B cell (primary cell): Measurements from ENCODE around the gene NPAS2. TPM values are rescaled to one million over a fixed set of nuclear protein-coding genes. Genes with fewer than 3 reads are reported as not detected.

Experiments
- ATAC-seq: fragments of 200-7000 bp; cut with Tn5 transposase; one replicate; pipeline ENCODE4 v1.10.0; 2021; ENCODE audit warnings: low read depth, mild to moderate bottlenecking, moderate number of reproducible peaks, moderate library complexity
- CTCF ChIA-PET: fragments of 350-600 bp; sonication (Branson Sonifier 250); formaldehyde crosslinking; loops from one replicate; lab custom pipeline; 2021; ENCODE audit warnings: antibody characterized with exemption, inconsistent platforms; lab: Charles Lee
- POLR2A ChIA-PET: fragments of 350-600 bp; sonication (Branson Sonifier 250); formaldehyde crosslinking; loops from one replicate; lab custom pipeline; 2021; ENCODE audit warnings: antibody characterized with exemption; lab: Charles Lee
- DNase-seq: peaks from one replicate; pipeline ENCODE4 v3.0.0; 2013
- H2AFZ ChIP-seq: 2 replicates; pipeline ENCODE4 v1.6.1; 2012; ENCODE audit warnings: mild to moderate bottlenecking, low read depth, low read length; ENCODE audit not compliant: insufficient read depth, poor library complexity, severe bottlenecking
- H3K27ac ChIP-seq, 2 donors: 1 replicate in 1 of 2; 2 replicates in 1 of 2; pipeline ENCODE4 v1.5.1; 2012 to 2013; ENCODE audit warnings: low read length in 2 of 2, mild to moderate bottlenecking in 2 of 2, moderate library complexity in 1 of 2
- H3K27me3 ChIP-seq, 4 experiments: fragments of 200-600 bp in 1 of 4; sonication (generic) in 1 of 4; replicated peaks in 1 of 4; 1 replicate in 2 of 4; 2 replicates in 2 of 4; pipeline versions ENCODE4 v1.6.1 to v1.7.0; 2013 to 2016; ENCODE audit warnings: low read length in 3 of 4, mild to moderate bottlenecking in 2 of 4, mixed read lengths in 1 of 4, moderate library complexity in 1 of 4; ENCODE audit not compliant: insufficient read depth in 4 of 4, control insufficient read depth in 3 of 4; ENCODE audit errors: control extremely low read depth in 1 of 4
- H3K36me3 ChIP-seq, 2 experiments: replicated peaks in 1 of 2; 1 replicate in 1 of 2; 2 replicates in 1 of 2; pipeline versions ENCODE4 v1.6.1 to v1.7.1; 2013; ENCODE audit warnings: low read length in 1 of 2; ENCODE audit not compliant: insufficient read depth in 2 of 2, control insufficient read depth in 1 of 2; ENCODE audit errors: control extremely low read depth in 1 of 2, extremely low read depth in 1 of 2
- H3K4me1 ChIP-seq, 2 donors: fragments of 200-600 bp in 1 of 2; sonication (generic) in 1 of 2; 1 replicate in 1 of 2; 2 replicates in 1 of 2; pipeline versions ENCODE4 v1.5.1 to v1.6.1; 2013 to 2017; ENCODE audit warnings: low read length in 2 of 2; ENCODE audit not compliant: control insufficient read depth in 2 of 2, insufficient read depth in 2 of 2
- H3K4me2 ChIP-seq: replicated peaks from 2 replicates; pipeline ENCODE3; 2012; ENCODE audit warnings: mild to moderate bottlenecking, low read depth, low read length; ENCODE audit not compliant: poor library complexity, severe bottlenecking
- H3K4me3 ChIP-seq, 5 experiments: fragments of 200-600 bp in 1 of 5; sonication (generic) in 1 of 5; 1 replicate in 3 of 5; 2 replicates in 2 of 5; pipeline versions ENCODE4 v1.5.1 to v1.7.0; 2011 to 2016; ENCODE audit warnings: low read length in 4 of 5, mild to moderate bottlenecking in 4 of 5, low read depth in 2 of 5, control low read depth in 1 of 5, moderate library complexity in 1 of 5; ENCODE audit not compliant: insufficient read depth in 1 of 5; ENCODE audit errors: control extremely low read depth in 1 of 5, extremely low read depth in 1 of 5
- H3K79me2 ChIP-seq: fragments of 200-600 bp; sonication (generic); one replicate; pipeline ENCODE4 v1.6.0; 2016; ENCODE audit warnings: low read length; ENCODE audit not compliant: control insufficient read depth, insufficient read depth
- H3K9ac ChIP-seq: fragments of 200-600 bp; sonication (generic); 2 replicates; pipeline ENCODE4 v1.6.1; 2017; ENCODE audit warnings: mild to moderate bottlenecking, low read length, moderate library complexity
- H3K9me3 ChIP-seq, 3 donors: one replicate each; pipeline versions ENCODE4 v1.6.1 to v1.7.1; 2013; ENCODE audit warnings: low read length in 2 of 3; ENCODE audit not compliant: control insufficient read depth in 2 of 3, insufficient read depth in 1 of 3; ENCODE audit errors: control extremely low read depth in 1 of 3
- H4K20me1 ChIP-seq: 2 replicates; pipeline ENCODE4 v1.6.0; 2012; ENCODE audit warnings: mild to moderate bottlenecking, low read length; ENCODE audit not compliant: insufficient read depth, control insufficient read depth, poor library complexity, severe bottlenecking
- H3K27ac Mint-ChIP-seq: one replicate; pipeline ENCODE4 v1.8.0; 2021; ENCODE audit warnings: mixed read lengths
- H3K27me3 Mint-ChIP-seq: one replicate; pipeline ENCODE4 v1.8.0; 2021; ENCODE audit warnings: mixed read lengths
- H3K4me1 Mint-ChIP-seq: one replicate; pipeline ENCODE4 v1.8.0; 2021; ENCODE audit warnings: mixed read lengths
- H3K4me3 Mint-ChIP-seq: one replicate; pipeline ENCODE4 v1.8.0; 2021; ENCODE audit warnings: mixed read lengths
- H3K9me3 Mint-ChIP-seq: one replicate; pipeline ENCODE4 v1.8.0; 2022; ENCODE audit warnings: mixed read lengths; ENCODE audit not compliant: insufficient read depth
- EZH2 ChIP-seq: IDR thresholded peaks from 2 replicates; pipeline ENCODE4 v1.6.1; 2012; ENCODE audit warnings: borderline replicate concordance, low read depth, mild to moderate bottlenecking, moderate library complexity, low read length; ENCODE audit not compliant: insufficient read depth, poor library complexity, severe bottlenecking
- WGBS: methylation state at CpG from one replicate; pipeline ENCODE4 v1.1.5; 2013; ENCODE audit warnings: missing lambda C conversion rate; ENCODE audit not compliant: insufficient coverage; 5-methylcytosine and 5-hydroxymethylcytosine counted together
- intact Hi-C: fragments of 100-400 bp; cut with micrococcal nuclease; formaldehyde crosslinking; loops from one replicate; pipeline ENCODE4 v1.10.0; 2022
- polyA plus RNA-seq: library from polyadenylated mRNA; depleted of rRNA; stranded (reverse); fragments of >200 nt; gene quantifications from 2 replicates; pipeline ENCODE4 v1.2.3, GENCODE V29; 2012
- total RNA-seq, 2 donors: library from RNA; stranded (reverse); fragments of 120-200 nt in 1 of 2; gene quantifications; 1 replicate in 1 of 2; 2 replicates in 1 of 2; pipeline versions ENCODE4 v1.2.3 to v1.2.4, GENCODE V29; 2013 to 2022
- TF ChIP-seq, protein P1 (sequence below): fragments of 200-600 bp; IDR thresholded peaks from one replicate; pipeline ENCODE4 v1.8.0; 2022; ENCODE audit warnings: antibody characterized with exemption, mild to moderate bottlenecking

The NPAS2 gene
- total and polyA plus RNA-seq, 2 donors (not counting 1 experiment from before 2014, with no cell fraction given): not detected

GRCh38 chr2:100953406-100954043, 133.6 kb downstream of the NPAS2 start:
- Histone ChIP-seq H3K4me1 (no peaks in the 10 kb centered on the region), H2AFZ (no peak overlapping the region), H3K27ac (no peak overlapping the region), H3K79me2 (no peaks in the 10 kb centered on the region), H3K4me2 (no peak overlapping the region), H3K9ac (no peak overlapping the region), H3K9me3 (peaks cover 0 to 8% (median 0%) of the 10 kb centered on the region in 3 donors), H4K20me1 (no peaks in the 10 kb centered on the region), H3K27me3 (peaks cover 0 to 12% (median 0%) of the 10 kb centered on the region in 4 experiments), H3K36me3 (no peaks in the 10 kb centered on the region), H3K4me3 (no peak overlapping the region)
- intact Hi-C loops: no loop called here
- ATAC-seq: no peak
- Mint-ChIP-seq H3K9me3 (no peaks in the 10 kb centered on the region), H3K4me3 (no peak overlapping the region), H3K27me3 (peaks cover 16% of the 10 kb centered on the region), H3K27ac (no peak overlapping the region), H3K4me1 (no peaks in the 10 kb centered on the region)
- no peak for TF ChIP-seq EZH2
- TF ChIP-seq, protein P1, sequence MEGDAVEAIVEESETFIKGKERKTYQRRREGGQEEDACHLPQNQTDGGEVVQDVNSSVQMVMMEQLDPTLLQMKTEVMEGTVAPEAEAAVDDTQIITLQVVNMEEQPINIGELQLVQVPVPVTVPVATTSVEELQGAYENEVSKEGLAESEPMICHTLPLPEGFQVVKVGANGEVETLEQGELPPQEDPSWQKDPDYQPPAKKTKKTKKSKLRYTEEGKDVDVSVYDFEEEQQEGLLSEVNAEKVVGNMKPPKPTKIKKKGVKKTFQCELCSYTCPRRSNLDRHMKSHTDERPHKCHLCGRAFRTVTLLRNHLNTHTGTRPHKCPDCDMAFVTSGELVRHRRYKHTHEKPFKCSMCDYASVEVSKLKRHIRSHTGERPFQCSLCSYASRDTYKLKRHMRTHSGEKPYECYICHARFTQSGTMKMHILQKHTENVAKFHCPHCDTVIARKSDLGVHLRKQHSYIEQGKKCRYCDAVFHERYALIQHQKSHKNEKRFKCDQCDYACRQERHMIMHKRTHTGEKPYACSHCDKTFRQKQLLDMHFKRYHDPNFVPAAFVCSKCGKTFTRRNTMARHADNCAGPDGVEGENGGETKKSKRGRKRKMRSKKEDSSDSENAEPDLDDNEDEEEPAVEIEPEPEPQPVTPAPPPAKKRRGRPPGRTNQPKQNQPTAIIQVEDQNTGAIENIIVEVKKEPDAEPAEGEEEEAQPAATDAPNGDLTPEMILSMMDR: no peak
- CTCF ChIA-PET: no interaction called here
- 96% methylated on average over 7 of the region's 11 CpGs for WGBS
- POLR2A ChIA-PET: no interaction called here
- no peak for DNase-seq

DNA sequence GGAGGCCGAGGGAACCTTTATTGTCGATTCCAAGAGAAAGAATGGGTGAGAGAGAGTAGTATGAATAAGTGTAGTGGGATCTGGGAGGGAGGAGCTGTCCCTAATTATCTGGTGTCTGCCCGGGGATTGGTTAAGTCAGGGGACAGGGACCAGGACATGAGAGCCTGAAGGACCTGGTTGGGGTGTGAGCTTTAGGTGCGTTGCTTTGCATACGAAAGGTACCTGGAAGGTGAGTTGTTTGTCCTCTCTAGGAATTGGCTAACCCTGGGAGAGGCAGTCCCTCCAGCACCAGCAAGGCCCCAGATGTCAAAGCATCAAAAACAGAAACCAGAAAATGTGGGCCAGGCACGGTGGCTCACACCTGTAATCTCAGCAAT, 134.1 kb downstream of the NPAS2 start:
- CTCF ChIA-PET: no interaction called here
- no peaks in the 10 kb centered on the region for H3K36me3 ChIP-seq
- H3K4me2 ChIP-seq: no peak overlapping the region
- 93% methylated on average over 6 of the region's 6 CpGs for WGBS
- no peaks in the 10 kb centered on the region for H4K20me1 ChIP-seq
- no peak overlapping the region for H3K27ac Mint-ChIP-seq
- H3K79me2 ChIP-seq: no peaks in the 10 kb centered on the region
- POLR2A ChIA-PET: no interaction called here
- H2AFZ ChIP-seq: no peak overlapping the region
- H3K9me3 Mint-ChIP-seq: no peaks in the 10 kb centered on the region
- H3K4me3 Mint-ChIP-seq: no peak overlapping the region
- TF ChIP-seq EZH2: no peak
- TF ChIP-seq, protein P1: no peak
- H3K4me3 ChIP-seq: no peak overlapping the region
- intact Hi-C loops: no loop called here
- H3K4me1 Mint-ChIP-seq: no peaks in the 10 kb centered on the region
- ATAC-seq: no peak
- peaks cover 0 to 8% (median 0%) of the 10 kb centered on the region in 3 donors for H3K9me3 ChIP-seq
- H3K27me3 ChIP-seq: peaks cover 0 to 12% (median 0%) of the 10 kb centered on the region in 4 experiments
- no peaks in the 10 kb centered on the region for H3K4me1 ChIP-seq
- no peak for DNase-seq
- no peak overlapping the region for H3K9ac ChIP-seq
- H3K27ac ChIP-seq: no peak overlapping the region
- peaks cover 11% of the 10 kb centered on the region for H3K27me3 Mint-ChIP-seq
